ENCODE results near the gene APP. TPM values are rescaled to one million over a fixed set of nuclear protein-coding genes. Genes with fewer than 3 reads are reported as not detected.

Gene APP
- total and polyA plus RNA-seq, 4 donors = 86.9 to 414 (median 367) TPM

GRCh38 chr21:26144031-26144430, 26.5 kb downstream of the APP start:
- TF ChIP-seq, protein P1, sequence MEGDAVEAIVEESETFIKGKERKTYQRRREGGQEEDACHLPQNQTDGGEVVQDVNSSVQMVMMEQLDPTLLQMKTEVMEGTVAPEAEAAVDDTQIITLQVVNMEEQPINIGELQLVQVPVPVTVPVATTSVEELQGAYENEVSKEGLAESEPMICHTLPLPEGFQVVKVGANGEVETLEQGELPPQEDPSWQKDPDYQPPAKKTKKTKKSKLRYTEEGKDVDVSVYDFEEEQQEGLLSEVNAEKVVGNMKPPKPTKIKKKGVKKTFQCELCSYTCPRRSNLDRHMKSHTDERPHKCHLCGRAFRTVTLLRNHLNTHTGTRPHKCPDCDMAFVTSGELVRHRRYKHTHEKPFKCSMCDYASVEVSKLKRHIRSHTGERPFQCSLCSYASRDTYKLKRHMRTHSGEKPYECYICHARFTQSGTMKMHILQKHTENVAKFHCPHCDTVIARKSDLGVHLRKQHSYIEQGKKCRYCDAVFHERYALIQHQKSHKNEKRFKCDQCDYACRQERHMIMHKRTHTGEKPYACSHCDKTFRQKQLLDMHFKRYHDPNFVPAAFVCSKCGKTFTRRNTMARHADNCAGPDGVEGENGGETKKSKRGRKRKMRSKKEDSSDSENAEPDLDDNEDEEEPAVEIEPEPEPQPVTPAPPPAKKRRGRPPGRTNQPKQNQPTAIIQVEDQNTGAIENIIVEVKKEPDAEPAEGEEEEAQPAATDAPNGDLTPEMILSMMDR (IDR thresholded peaks at IDR 0.05; ENCODE audit: control extremely low read depth, extremely low read depth) = no peak
- Histone ChIP-seq H3K27ac (ENCODE audit: low read depth in 1 of 2, low read length in 1 of 2) (no peak overlapping the region), H3K4me3 (no peak overlapping the region), H3K9ac (ENCODE audit: insufficient read depth in 1 of 2, low read length in 2 of 2) (no peak overlapping the region), H3K27me3 (ENCODE audit: control insufficient read depth in 3 of 3, insufficient read depth in 3 of 3, low read length in 2 of 3) (no peaks in the 10 kb centered on the region), H3K4me1 (ENCODE audit: control insufficient read depth in 5 of 5, insufficient read depth in 5 of 5, low read length in 5 of 5) (peaks cover 0 to 16% (median 8%) of the 10 kb centered on the region in 5 donors), H3K36me3 (ENCODE audit: control insufficient read depth in 4 of 4, insufficient read depth in 4 of 4, low read length in 4 of 4) (peaks cover 0 to 4% (median 0%) of the 10 kb centered on the region in 4 donors), H3K9me3 (ENCODE audit: control insufficient read depth in 4 of 4, insufficient read depth in 3 of 4, low read length in 3 of 4) (no peaks in the 10 kb centered on the region)
- no peak for ATAC-seq (ENCODE audit: insufficient read depth, low FRiP score)
- WGBS, 2 donors = 92 to 94% methylated on average over 4 of the region's 4 CpGs
- DNase-seq = no peak

DNA sequence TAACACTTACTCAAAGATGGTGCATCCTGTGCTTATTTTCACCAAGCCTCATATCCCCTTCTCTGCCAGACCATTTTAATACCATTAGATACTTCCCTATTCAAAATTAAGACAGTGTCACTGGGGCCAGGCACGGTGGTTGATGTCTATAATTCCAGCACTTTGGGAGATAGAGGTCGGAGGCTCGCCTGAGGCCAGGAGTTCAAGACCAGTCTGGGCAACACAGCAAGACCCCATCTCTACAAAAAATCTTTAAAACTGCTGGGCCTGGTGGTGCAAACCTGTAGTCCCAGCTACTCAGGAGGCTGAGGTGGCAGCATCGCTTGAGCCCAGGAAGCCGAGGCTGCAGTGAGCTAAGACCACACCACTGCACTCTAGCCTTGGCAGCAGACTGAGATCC, 28.2 kb downstream of the APP start:
- H3K36me3 ChIP-seq (ENCODE audit: control insufficient read depth in 4 of 4, insufficient read depth in 4 of 4, low read length in 4 of 4) = peaks cover 0 to 5% (median 0%) of the 10 kb centered on the region in 4 donors
- ATAC-seq (ENCODE audit: insufficient read depth, low FRiP score) (no peak), DNase-seq (no peak)
- no peak overlapping the region for H3K27ac ChIP-seq (ENCODE audit: low read depth in 1 of 2, low read length in 1 of 2)
- H3K4me1 ChIP-seq (ENCODE audit: control insufficient read depth in 5 of 5, insufficient read depth in 5 of 5, low read length in 5 of 5) = peaks cover 0 to 4% (median 2%) of the 10 kb centered on the region in 5 donors
- 96% methylated on average over 5 of the region's 5 CpGs for WGBS, 2 donors
- H3K9me3 ChIP-seq (ENCODE audit: control insufficient read depth in 4 of 4, insufficient read depth in 3 of 4, low read length in 3 of 4) = no peaks in the 10 kb centered on the region
- TF ChIP-seq, protein P1 (IDR thresholded peaks at IDR 0.05; ENCODE audit: control extremely low read depth, extremely low read depth) = no peak
- no peaks in the 10 kb centered on the region for H3K27me3 ChIP-seq (ENCODE audit: control insufficient read depth in 3 of 3, insufficient read depth in 3 of 3, low read length in 2 of 3)
- no peak overlapping the region for H3K9ac ChIP-seq (ENCODE audit: insufficient read depth in 1 of 2, low read length in 2 of 2)
- H3K4me3 ChIP-seq = no peak overlapping the region

DNA sequence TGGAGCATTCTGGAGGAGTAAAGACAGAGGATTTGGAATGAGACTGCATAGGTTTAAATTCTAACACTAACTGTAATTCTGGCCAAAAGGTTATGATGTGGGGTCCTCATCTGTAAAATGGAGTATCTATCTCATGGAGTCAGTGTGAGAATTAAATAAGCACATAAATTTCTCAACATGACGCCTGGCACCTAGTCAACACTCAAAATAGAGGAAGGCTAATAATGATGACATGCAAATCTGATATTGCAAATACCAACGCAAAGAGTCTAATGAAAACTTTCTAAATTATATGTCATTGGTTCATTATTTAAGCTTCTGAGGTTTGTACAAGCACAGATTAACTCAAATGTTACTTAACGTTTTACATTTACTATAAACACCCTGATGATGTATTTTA, 29.6 kb downstream of the APP start:
- H3K4me1 ChIP-seq (ENCODE audit: control insufficient read depth in 5 of 5, insufficient read depth in 5 of 5, low read length in 5 of 5) = peaks cover 0 to 4% (median 0%) of the 10 kb centered on the region in 5 donors
- H3K9me3 ChIP-seq (ENCODE audit: control insufficient read depth in 4 of 4, insufficient read depth in 3 of 4, low read length in 3 of 4) = no peaks in the 10 kb centered on the region
- H3K9ac ChIP-seq (ENCODE audit: insufficient read depth in 1 of 2, low read length in 2 of 2) = no peak overlapping the region
- no peak overlapping the region for H3K27ac ChIP-seq (ENCODE audit: low read depth in 1 of 2, low read length in 1 of 2)
- TF ChIP-seq, protein P1 (IDR thresholded peaks at IDR 0.05; ENCODE audit: control extremely low read depth, extremely low read depth) = no peak
- ATAC-seq (ENCODE audit: insufficient read depth, low FRiP score) = no peak
- DNase-seq = no peak
- 47 to 71% methylated on average over 3 of the region's 3 CpGs for WGBS, 2 donors
- peaks cover 0 to 5% (median under 1%) of the 10 kb centered on the region in 4 donors for H3K36me3 ChIP-seq (ENCODE audit: control insufficient read depth in 4 of 4, insufficient read depth in 4 of 4, low read length in 4 of 4)
- H3K4me3 ChIP-seq = no peak overlapping the region
- no peaks in the 10 kb centered on the region for H3K27me3 ChIP-seq (ENCODE audit: control insufficient read depth in 3 of 3, insufficient read depth in 3 of 3, low read length in 2 of 3)

GRCh38 chr21:26140164-26140579, 30.4 kb downstream of the APP start:
- Histone ChIP-seq H3K9ac (ENCODE audit: insufficient read depth in 1 of 2, low read length in 2 of 2) (no peak overlapping the region), H3K36me3 (ENCODE audit: control insufficient read depth in 4 of 4, insufficient read depth in 4 of 4, low read length in 4 of 4) (peaks cover 0 to 5% (median 2%) of the 10 kb centered on the region in 4 donors), H3K27ac (ENCODE audit: low read depth in 1 of 2, low read length in 1 of 2) (no peak overlapping the region), H3K4me3 (no peak overlapping the region), H3K9me3 (ENCODE audit: control insufficient read depth in 4 of 4, insufficient read depth in 3 of 4, low read length in 3 of 4) (no peaks in the 10 kb centered on the region), H3K27me3 (ENCODE audit: control insufficient read depth in 3 of 3, insufficient read depth in 3 of 3, low read length in 2 of 3) (no peaks in the 10 kb centered on the region), H3K4me1 (ENCODE audit: control insufficient read depth in 5 of 5, insufficient read depth in 5 of 5, low read length in 5 of 5) (peaks cover 0 to 5% (median 3%) of the 10 kb centered on the region in 5 donors)
- 43 to 46% methylated on average over 6 of the region's 6 CpGs for WGBS, 2 donors
- TF ChIP-seq, protein P1 (IDR thresholded peaks at IDR 0.05; ENCODE audit: control extremely low read depth, extremely low read depth) = no peak
- ATAC-seq (ENCODE audit: insufficient read depth, low FRiP score) = peak; percentile 61
- peak in 1 of 3 donors; percentile 42 for DNase-seq

Data from lung (tissue), 12 donors.